Measurements from ENCODE around the gene NOCT. TPM values are rescaled to one million over a fixed set of nuclear protein-coding genes. Genes with fewer than 3 reads are reported as not detected.
A peak's percentile ranks its signal among the peaks of the same experiment; 100 is the strongest.

NOCT gene
- total RNA-seq, 5 donors from 2014 or later (not counting 1 experiment from before 2014, with no cell fraction given): 2.4 to 19.3 (median 3.1) TPM

DNA sequence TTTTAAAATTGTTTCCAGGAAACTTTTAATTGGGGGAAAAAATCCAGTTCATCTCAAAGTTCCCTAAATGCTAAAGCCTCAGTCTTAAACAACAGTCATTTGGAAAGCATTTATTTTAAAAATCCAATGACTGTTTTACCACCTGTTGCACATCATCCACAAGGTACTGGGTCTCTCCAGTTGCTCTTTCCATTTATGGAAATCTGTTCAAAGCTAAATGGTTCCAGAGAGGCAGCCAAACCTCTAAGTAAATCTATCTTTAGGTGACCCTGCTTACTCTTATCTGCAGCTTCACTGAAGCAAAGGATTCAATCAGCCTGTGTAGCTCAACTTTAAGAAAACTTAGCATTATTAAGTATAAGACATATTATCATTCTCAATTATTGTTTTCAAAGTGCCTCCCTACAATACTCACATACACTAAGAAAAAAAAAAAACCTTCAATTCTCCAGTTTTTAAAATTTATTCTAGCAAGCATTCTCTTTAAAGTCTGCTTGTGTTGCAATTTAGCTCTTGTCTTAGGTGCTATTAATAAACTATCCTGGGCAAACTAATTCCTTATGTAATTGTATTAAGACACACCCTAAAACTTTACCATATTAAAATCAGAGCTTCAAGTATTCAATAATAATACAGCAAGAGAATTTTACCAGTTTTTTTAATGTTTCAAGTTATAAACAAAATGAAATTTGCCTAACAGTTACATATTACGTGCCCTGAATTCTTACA lies 60.6 kb downstream of the NOCT start:
- ChIA-PET CTCF (interaction anchor here (0.6 to 1.4 kb wide), 7 partner anchors 11 to 422 kb away, joined by 3 to 5 read pairs (median 3); no protein-coding TSS in a partner anchor), POLR2A (interaction anchor here in 1 of 2 donors (0.6 to 0.7 kb wide), 3 partner anchors 15 to 1274 kb away, joined by 3 read pairs; no protein-coding TSS in a partner anchor)
- no peak for ATAC-seq (replicated peaks in 1 of 4)
- Mint-ChIP-seq H3K27me3 (no peaks in the 10 kb centered on the region), H3K36me3 (peaks cover 14% of the 10 kb centered on the region), H3K4me1 (peaks cover 43 to 71% (median 71%) of the 10 kb centered on the region in 3 donors), H3K9me3 (no peaks in the 10 kb centered on the region), H3K4me3 (no peak overlapping the region), H3K27ac (no peak overlapping the region)
- DNase-seq: no peak
- Histone ChIP-seq H3K4me3 (ENCODE audit: control insufficient read depth in 1 of 2, extremely low read depth in 1 of 2, low read length in 1 of 2) (no peak overlapping the region), H3K36me3 (ENCODE audit: control insufficient read depth in 2 of 2, extremely low read depth in 1 of 2, insufficient read depth in 1 of 2, low read length in 1 of 2) (peaks cover 0 to 15% of the 10 kb centered on the region in 2 donors), H3K27ac (ENCODE audit: low read length) (no peak overlapping the region), H3K4me1 (ENCODE audit: control insufficient read depth in 1 of 2, extremely low read depth in 1 of 2, insufficient read depth in 2 of 2, low read length in 2 of 2) (peaks cover 14 to 19% of the 10 kb centered on the region in 2 experiments), H3K27me3 (replicated peaks in 1 of 2; ENCODE audit: control insufficient read depth in 2 of 2, extremely low read depth in 1 of 2, insufficient read depth in 2 of 2, low read length in 1 of 2) (no peaks in the 10 kb centered on the region), H3K9me3 (no peaks in the 10 kb centered on the region)
- no CpG with 5 or more reads among the region's 1 CpG for WGBS (ENCODE audit: insufficient coverage)

GRCh38 chr4:139077567-139078355 lies 62.2 kb downstream of the NOCT start:
- no peak for ATAC-seq (replicated peaks in 1 of 4)
- no peaks in the 10 kb centered on the region for H3K9me3 ChIP-seq
- peaks cover 0 to 4% of the 10 kb centered on the region in 2 donors for H3K36me3 ChIP-seq (ENCODE audit: control insufficient read depth in 2 of 2, extremely low read depth in 1 of 2, insufficient read depth in 1 of 2, low read length in 1 of 2)
- CTCF ChIA-PET: interaction anchor here in 1 of 2 donors (0.6 to 1.6 kb wide), 4 partner anchors 20 to 47 kb away, joined by 3 to 6 read pairs (median 4); no protein-coding TSS in a partner anchor
- no peak overlapping the region for H3K27ac ChIP-seq (ENCODE audit: low read length)
- no peaks in the 10 kb centered on the region for H3K27me3 Mint-ChIP-seq
- H3K4me3 Mint-ChIP-seq: peak overlapping the region in 1 of 3 donors; percentile 25
- H3K27me3 ChIP-seq (replicated peaks in 1 of 2; ENCODE audit: control insufficient read depth in 2 of 2, extremely low read depth in 1 of 2, insufficient read depth in 2 of 2, low read length in 1 of 2): no peaks in the 10 kb centered on the region
- no peaks in the 10 kb centered on the region for H3K9me3 Mint-ChIP-seq
- peaks cover 19 to 23% of the 10 kb centered on the region in 2 experiments for H3K4me1 ChIP-seq (ENCODE audit: control insufficient read depth in 1 of 2, extremely low read depth in 1 of 2, insufficient read depth in 2 of 2, low read length in 2 of 2)
- H3K36me3 Mint-ChIP-seq: peaks cover 4% of the 10 kb centered on the region
- H3K4me1 Mint-ChIP-seq: peaks cover 59 to 82% (median 79%) of the 10 kb centered on the region in 3 donors
- peak overlapping the region in 1 of 2 donors; percentile 52 for H3K27ac Mint-ChIP-seq
- no peak for DNase-seq
- POLR2A ChIA-PET: interaction anchor here in 1 of 2 donors (0.6 to 0.7 kb wide), 2 partner anchors 17 to 59 kb away, joined by 3 to 5 read pairs; no protein-coding TSS in a partner anchor
- H3K4me3 ChIP-seq (ENCODE audit: control insufficient read depth in 1 of 2, extremely low read depth in 1 of 2, low read length in 1 of 2): no peak overlapping the region
- WGBS (ENCODE audit: insufficient coverage): no CpG with 5 or more reads among the region's 1 CpG

DNA sequence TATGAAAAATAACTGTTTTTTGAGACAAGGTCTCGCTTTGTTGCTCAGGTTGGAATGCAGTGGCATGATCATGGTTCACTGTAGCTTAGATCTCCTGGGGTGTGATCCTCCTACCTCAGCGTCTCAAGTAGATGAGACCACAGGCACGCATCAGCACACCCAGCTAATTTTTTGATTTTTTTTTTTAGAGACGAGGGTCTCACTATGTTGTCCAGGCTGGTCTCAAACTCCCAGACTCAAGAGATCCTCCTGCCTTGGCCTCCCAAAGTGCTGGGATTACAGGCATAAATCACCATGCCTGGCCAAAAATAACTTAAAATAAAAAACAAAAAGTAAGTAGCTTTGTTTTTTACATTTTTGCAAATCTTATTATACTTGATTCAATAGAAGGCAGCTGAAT lies 63.3 kb downstream of the NOCT start:
- no peaks in the 10 kb centered on the region for H3K9me3 Mint-ChIP-seq
- H3K36me3 Mint-ChIP-seq: peaks cover 4% of the 10 kb centered on the region
- CTCF ChIA-PET: interaction anchor here (0.7 to 1.9 kb wide), 7 partner anchors 12 to 48 kb away, joined by 3 to 6 read pairs (median 4); no protein-coding TSS in a partner anchor
- H3K27ac Mint-ChIP-seq: no peak overlapping the region
- H3K27me3 ChIP-seq (replicated peaks in 1 of 2; ENCODE audit: control insufficient read depth in 2 of 2, extremely low read depth in 1 of 2, insufficient read depth in 2 of 2, low read length in 1 of 2): no peaks in the 10 kb centered on the region
- peaks cover 0 to 2% of the 10 kb centered on the region in 2 donors for H3K36me3 ChIP-seq (ENCODE audit: control insufficient read depth in 2 of 2, extremely low read depth in 1 of 2, insufficient read depth in 1 of 2, low read length in 1 of 2)
- POLR2A ChIA-PET: interaction anchor here (0.6 to 0.7 kb wide), 5 partner anchors 25 to 977 kb away, joined by 3 to 4 read pairs (median 3); partner anchors contain the start of gene NAA15 (in 1 of the 2)
- no peaks in the 10 kb centered on the region for H3K9me3 ChIP-seq
- no peak overlapping the region for H3K4me3 Mint-ChIP-seq
- ATAC-seq (replicated peaks in 1 of 4) (no peak), DNase-seq (no peak)
- H3K4me1 Mint-ChIP-seq: peaks cover 59 to 74% (median 73%) of the 10 kb centered on the region in 3 donors
- no peak overlapping the region for H3K27ac ChIP-seq (ENCODE audit: low read length)
- H3K27me3 Mint-ChIP-seq: no peaks in the 10 kb centered on the region
- H3K4me1 ChIP-seq (ENCODE audit: control insufficient read depth in 1 of 2, extremely low read depth in 1 of 2, insufficient read depth in 2 of 2, low read length in 2 of 2): peaks cover 16 to 23% of the 10 kb centered on the region in 2 experiments
- no peak overlapping the region for H3K4me3 ChIP-seq (ENCODE audit: control insufficient read depth in 1 of 2, extremely low read depth in 1 of 2, low read length in 1 of 2)
- 83% methylated on average over 2 of the region's 4 CpGs for WGBS (ENCODE audit: insufficient coverage)

DNA sequence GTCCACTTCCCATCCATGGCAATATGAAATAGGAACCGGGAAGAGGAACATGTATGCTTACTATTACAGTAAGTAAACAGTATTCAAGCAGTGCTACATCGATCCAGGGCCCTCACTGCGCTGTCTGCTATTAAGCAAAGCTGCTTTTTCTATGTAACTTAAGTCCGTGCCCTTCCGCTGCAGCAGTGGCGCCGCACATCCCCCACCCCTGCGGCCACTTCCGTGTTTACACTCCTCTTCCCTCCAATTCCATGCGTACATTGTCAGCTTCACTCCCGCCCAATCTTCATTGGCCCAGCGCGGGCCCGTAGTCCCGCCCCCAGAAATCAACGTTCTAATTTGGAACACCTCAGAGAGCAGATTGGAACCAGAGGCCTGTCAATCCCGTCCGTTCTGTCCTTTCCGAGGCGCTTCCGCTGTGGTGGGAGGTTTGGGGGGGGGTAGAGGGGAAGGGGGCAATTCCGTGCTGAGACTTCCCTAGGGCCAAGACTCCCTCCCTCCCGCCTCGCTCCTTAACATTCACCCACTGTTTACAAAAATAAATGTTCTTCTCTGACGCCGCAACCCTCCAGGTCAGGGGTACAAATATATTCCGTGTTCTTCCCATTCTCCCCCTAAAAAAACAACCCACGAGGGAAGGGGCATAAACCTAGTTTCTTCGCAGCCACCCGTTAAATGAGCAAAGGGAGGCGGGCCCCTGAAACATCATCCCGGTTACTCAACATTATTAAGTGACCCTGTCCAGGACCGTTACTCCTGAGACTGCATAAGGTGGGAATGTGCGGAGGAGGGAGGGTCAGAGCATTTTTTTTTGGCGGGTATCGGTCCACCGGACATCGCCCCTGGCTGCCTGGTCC lies 67.4 kb downstream of the NOCT start:
- Mint-ChIP-seq H3K4me3 (peak overlapping the region; percentile 88 to 99 (median 92)), H3K36me3 (peaks cover 2% of the 10 kb centered on the region), H3K27me3 (no peaks in the 10 kb centered on the region), H3K4me1 (peaks cover 47 to 51% (median 50%) of the 10 kb centered on the region in 3 donors), H3K9me3 (no peaks in the 10 kb centered on the region), H3K27ac (peak overlapping the region; percentile 98 to 100)
- DNase-seq: peak; percentile 76 to 97 (median 94)
- CTCF ChIA-PET: interaction anchor here (0.7 to 3.7 kb wide), 5 partner anchors 8 to 213 kb away, joined by 3 to 49 read pairs (median 10); no protein-coding TSS in a partner anchor
- H3K4me3 ChIP-seq (ENCODE audit: control insufficient read depth in 1 of 2, extremely low read depth in 1 of 2, low read length in 1 of 2): peak overlapping the region; percentile 94 to 98
- ATAC-seq (replicated peaks in 1 of 4): peak; percentile 80 to 84 (median 80)
- under 1% methylated on average over 13 of the region's 38 CpGs for WGBS (ENCODE audit: insufficient coverage)
- no peaks in the 10 kb centered on the region for H3K36me3 ChIP-seq (ENCODE audit: control insufficient read depth in 2 of 2, extremely low read depth in 1 of 2, insufficient read depth in 1 of 2, low read length in 1 of 2)
- peak overlapping the region; percentile 93 for H3K27ac ChIP-seq (ENCODE audit: low read length)
- POLR2A ChIA-PET: interaction anchor here (0.5 to 2.9 kb wide), 7 partner anchors 53 to 1219 kb away, joined by 3 to 15 read pairs (median 11); partner anchors contain the start of genes ELF2 (in 1 of the 2) and NOCT (in 1 of the 2)
- no peaks in the 10 kb centered on the region for H3K27me3 ChIP-seq (replicated peaks in 1 of 2; ENCODE audit: control insufficient read depth in 2 of 2, extremely low read depth in 1 of 2, insufficient read depth in 2 of 2, low read length in 1 of 2)
- peaks cover 7 to 27% of the 10 kb centered on the region in 2 experiments for H3K4me1 ChIP-seq (ENCODE audit: control insufficient read depth in 1 of 2, extremely low read depth in 1 of 2, insufficient read depth in 2 of 2, low read length in 2 of 2)
- H3K9me3 ChIP-seq: no peaks in the 10 kb centered on the region

GRCh38 chr4:139083607-139083955 lies 68.0 kb downstream of the NOCT start:
- Mint-ChIP-seq H3K36me3 (peaks cover 2% of the 10 kb centered on the region), H3K27me3 (no peaks in the 10 kb centered on the region), H3K4me1 (peaks cover 43 to 50% (median 45%) of the 10 kb centered on the region in 3 donors), H3K27ac (peak overlapping the region; percentile 98 to 100), H3K9me3 (no peaks in the 10 kb centered on the region), H3K4me3 (peak overlapping the region; percentile 88 to 99 (median 92))
- no peaks in the 10 kb centered on the region for H3K36me3 ChIP-seq (ENCODE audit: control insufficient read depth in 2 of 2, extremely low read depth in 1 of 2, insufficient read depth in 1 of 2, low read length in 1 of 2)
- WGBS (ENCODE audit: insufficient coverage): 0% methylated on average over 29 of the region's 34 CpGs
- no peaks in the 10 kb centered on the region for H3K27me3 ChIP-seq (replicated peaks in 1 of 2; ENCODE audit: control insufficient read depth in 2 of 2, extremely low read depth in 1 of 2, insufficient read depth in 2 of 2, low read length in 1 of 2)
- peak in 31 of 35 experiments; percentile 57 to 81 (median 69) for DNase-seq
- POLR2A ChIA-PET: no interaction called here
- peaks cover 7 to 23% of the 10 kb centered on the region in 2 experiments for H3K4me1 ChIP-seq (ENCODE audit: control insufficient read depth in 1 of 2, extremely low read depth in 1 of 2, insufficient read depth in 2 of 2, low read length in 2 of 2)
- peak; percentile 39 to 50 (median 42) for ATAC-seq (replicated peaks in 1 of 4)
- H3K4me3 ChIP-seq (ENCODE audit: control insufficient read depth in 1 of 2, extremely low read depth in 1 of 2, low read length in 1 of 2): peak overlapping the region; percentile 94 to 98
- H3K27ac ChIP-seq (ENCODE audit: low read length): peak overlapping the region; percentile 93
- CTCF ChIA-PET: interaction anchor here (0.9 to 1.8 kb wide), 3 partner anchors 25 to 53 kb away, joined by 3 to 10 read pairs (median 8); no protein-coding TSS in a partner anchor
- H3K9me3 ChIP-seq: no peaks in the 10 kb centered on the region

All from T-cell (primary cell).